Measurements from ENCODE around the gene GPR35.
"Not testable (repeated sequence)": the region's sequence is repeated elsewhere in the genome, so short reads cannot be mapped to it uniquely, and the experiment has no call there.

GPR35 gene

DNA sequence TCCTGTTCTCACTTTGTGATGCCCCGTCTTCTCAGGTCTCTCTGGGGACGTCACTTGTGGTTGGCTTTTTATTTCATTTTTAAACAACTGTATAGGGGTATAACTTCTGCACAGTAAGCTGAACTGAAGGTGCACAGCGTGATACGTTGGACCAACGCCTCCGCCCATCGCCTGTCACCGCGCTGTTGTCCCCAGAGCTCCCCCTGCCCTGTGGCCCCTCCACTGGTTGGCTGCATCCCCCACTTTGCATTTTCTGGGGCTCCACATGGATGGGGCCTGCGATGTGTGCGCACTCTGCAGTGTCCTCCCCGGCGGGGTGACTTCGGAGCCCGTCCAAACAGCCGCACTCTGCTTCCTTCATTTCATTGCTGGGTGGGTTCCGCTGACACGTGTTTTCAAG is 14.3 kb downstream of the GPR35 start:
- no peak for DNase-seq (ENCODE audit: low read depth)

DNA sequence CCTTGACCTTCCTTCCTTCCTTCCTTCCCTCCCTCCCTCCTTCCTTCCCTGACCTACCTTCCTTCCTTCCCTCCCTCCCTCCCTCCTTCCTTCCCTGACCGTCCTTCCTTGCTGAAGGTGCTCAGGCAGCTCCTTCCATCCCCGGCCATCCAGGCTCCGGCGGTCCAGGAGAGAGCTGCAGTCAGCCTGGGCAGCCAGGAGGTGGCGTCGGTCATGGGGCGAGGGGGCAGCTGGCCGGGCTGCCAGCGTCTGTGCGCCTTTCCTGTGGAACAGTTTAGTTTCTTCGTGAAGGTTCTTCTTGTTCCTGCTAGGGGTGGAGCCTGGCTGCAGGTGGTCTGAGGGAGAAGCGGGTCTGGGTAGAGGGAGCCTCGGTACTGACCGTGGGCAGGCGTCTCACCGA is 15.7 kb downstream of the GPR35 start:
- no peak for DNase-seq (ENCODE audit: low read depth)

DNA sequence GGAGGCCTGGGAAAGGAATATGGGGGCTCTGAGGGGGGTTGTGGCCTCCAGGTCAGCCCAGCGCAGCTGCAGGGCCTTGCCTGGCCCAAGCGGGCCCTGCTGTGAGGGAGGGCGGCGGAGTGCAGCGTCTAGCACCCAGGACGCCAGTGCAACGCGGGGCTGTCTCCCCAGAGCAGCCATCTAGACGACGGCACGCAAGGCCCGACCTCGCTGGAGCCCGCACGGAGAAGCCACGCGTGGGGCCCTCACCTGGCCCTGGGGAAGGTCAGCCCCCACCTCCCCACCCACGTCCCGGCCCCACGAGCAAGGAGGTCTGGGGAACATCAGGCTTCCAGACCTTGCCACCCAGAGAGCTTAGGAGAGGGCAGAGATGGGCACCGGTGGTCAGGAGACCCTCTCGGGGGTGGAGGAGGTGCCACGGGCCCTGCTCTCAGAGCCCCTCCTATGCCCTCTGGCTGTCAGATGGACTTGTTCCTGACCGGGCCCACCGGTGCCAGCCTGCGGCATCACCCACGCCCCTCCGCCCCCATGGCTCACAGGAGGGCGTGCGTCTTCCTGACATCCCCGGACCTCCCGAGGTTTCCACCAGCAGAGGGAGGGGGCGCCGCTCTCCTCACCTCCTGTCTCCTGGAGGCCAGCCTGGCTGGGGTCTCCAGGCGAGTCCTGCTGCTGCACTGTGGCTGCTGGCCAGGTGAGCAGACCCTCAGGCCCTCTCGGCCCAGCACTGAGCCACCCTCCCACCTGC is 17.0 kb downstream of the GPR35 start:
- DNase-seq (ENCODE audit: low read depth), result no peak

DNA sequence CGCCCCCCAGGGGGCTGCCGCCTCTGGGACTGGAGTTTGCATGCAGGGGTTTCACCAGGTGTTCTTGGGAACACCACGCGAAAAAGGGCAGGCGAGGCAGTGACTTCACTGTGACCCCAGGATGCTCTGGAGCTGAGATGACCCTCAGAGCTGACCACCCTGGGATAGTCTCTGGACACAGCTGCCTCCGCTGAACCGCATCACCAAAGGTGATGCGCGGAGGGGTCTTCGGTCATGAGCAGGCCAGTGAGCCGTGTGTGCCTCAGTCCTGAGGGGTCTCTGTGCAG is 17.5 kb downstream of the GPR35 start:
- no peak for DNase-seq (ENCODE audit: low read depth)

DNA sequence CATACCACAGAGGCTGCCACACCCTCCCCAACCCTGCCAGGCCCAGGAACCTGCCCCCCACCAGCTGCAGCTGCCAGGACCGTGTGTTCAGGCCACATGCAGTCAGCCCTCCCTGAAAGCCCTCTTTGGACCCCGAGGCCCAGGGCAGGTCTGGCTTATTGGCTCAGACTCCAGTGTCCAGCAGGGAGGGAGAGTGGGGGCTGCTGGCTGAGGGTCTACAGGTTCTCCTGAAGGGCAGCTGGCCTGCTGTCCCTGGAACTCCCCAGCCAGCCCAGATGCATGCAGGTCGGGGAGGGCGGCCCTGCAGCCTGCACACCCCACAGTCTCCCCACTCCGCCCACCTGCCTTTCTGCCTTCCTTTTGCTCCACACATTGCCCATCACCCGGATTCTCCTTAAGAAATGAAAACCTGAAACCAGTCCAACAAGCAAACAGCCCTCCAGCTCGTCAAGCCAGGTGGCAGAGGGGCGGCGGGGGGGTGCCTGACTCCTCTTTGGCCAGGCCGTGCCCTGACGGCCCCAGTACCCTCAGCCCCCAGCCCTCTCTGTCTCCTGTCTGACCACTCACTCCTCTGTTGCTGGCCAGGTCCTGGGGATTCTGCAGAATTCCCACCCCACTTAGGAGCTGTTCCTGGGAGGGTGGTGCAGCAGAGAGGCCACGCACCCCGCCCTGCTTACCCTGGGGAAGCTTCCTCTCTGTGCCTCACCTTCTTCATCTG is 18.0 kb downstream of the GPR35 start:
- no peak for DNase-seq (ENCODE audit: low read depth)

DNA sequence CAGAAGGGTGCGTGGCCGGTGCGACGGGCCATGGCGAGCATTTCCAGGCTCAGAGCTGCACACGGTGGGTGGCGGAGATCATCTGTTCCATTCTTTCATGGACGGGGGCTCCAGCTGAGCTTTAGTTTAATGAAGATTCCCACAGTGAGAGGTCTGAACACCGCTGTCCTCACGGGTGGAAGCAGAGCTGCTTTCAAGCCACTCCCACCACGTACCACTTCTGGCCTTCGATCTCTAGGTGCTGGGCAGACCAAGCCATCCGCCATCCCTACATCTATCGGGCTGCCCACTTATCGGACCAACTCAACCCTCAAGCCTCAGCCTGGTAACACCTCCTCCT is 18.5 kb downstream of the GPR35 start:
- DNase-seq (ENCODE audit: low read depth), result no peak

DNA sequence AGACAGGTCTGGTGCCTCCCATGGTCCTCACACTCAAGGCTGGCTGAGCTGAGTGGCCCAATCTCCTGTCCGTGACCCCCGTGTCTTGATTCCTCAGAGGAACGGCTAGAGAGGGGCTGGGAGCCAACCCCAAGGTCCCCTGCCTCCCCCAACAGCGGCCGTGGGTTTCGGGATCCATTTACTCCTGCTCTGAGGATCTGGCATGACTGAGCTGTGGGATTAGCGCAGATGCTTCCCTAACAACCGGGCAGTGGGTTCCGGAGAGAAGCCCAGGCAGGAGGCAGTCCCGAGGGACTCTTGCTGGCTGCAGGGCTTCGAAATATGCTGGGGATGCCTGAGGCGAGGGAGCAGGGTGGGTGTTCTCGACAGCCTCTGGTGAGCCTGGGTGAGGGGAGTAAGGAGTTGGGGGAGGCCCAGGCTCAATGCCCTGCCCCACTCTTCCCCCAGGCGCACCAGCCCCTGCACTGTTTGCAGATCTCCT is 18.9 kb downstream of the GPR35 start:
- DNase-seq (ENCODE audit: low read depth), result no peak

DNA sequence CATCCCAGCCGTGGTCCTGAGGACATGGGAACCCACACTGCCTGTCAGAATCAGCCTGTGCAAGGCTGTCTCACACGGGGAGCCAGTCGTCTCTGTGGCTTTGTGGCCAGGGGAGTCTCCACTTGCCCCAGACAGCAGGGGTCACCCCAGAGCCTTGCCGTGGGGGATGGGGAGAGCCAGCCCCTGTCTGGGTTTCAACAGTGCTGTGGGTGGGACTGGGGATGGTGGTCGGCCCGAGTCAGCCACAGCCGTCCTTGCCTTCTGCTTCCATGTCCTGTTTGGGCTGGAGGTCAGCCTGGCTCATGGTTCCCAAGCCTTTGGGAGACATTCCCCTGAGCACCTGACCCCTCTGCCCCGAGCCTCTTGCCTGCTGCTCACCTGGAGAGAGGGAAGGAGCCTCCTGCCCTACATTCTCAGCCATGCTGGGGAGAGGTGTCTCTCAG is 19.6 kb downstream of the GPR35 start:
- DNase-seq (ENCODE audit: low read depth), result no peak

DNA sequence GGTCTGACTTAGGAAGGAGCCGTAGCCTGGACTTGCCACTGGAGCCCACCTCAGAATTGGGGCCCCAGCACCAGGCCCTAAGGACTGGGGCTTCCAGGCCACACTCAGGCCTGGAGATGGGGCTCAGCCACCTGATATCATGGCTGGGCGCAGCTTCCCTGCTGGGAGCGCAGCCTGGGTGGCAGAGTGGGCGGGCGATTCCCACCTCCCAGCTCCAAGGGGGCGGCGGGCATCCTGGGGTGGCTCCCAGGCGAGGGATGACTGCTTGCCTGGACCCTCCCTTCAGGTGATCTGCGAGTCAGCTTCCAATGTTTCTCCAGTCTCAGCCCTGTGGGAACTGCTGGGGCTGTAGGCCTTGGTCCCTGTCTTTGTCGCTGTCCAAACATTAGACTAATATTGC is 20.1 kb downstream of the GPR35 start:
- no peak for DNase-seq (ENCODE audit: low read depth)

DNA sequence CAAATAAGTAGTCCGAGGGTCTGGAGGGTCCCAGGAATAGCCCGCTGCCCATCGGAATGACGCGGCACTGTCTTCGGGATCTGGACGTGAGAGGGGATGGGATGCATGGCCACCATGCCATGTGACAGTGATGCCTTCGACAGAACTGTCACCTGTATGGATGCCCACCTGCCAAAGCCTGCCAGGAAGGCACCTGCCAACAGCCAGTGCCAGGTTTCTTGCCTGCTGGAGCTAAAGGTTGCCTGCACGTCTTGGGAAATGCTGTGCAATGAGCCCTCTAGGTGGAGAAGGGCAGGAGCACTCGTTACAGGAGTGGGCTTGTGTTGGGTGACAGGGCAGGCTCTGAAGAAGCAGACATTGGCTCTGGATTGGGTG is 20.5 kb downstream of the GPR35 start:
- DNase-seq (ENCODE audit: low read depth), result no peak

DNA sequence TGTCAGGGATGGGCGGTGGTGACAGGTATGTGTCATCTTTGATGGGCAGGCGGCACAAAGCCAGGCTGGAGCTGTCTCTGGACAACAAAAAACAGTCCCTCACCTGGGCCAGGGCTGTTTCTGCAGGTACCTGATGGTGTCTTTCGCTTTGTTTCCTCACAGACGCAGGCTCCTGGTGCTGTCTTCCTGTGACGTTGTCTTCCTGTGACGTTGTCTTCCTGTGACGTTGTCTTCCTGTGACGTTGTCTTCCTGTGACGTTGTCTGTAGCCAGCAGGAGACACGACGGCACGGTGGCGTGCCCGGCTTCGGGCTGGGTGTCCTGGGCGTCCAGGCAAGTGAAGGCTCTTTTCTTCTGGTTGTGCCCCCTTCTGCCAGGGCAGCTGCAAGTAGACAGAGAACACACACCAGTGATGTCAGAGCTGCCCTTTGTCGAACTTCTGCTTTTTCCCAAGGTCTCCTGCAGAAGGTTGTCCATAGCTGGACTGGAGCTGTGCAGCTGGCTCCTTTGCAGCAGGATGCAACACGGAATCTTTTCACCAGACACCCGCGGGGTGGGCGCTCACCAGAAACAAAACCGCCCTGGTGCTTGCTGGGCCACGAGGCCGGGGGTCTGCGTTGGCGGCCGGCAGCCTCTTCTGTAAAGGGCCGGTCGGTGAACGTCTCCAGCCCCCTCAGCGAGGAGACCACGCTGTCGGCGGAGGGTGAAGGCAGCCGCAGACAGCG is 21.1 kb downstream of the GPR35 start:
- no peak for DNase-seq (ENCODE audit: low read depth)

DNA sequence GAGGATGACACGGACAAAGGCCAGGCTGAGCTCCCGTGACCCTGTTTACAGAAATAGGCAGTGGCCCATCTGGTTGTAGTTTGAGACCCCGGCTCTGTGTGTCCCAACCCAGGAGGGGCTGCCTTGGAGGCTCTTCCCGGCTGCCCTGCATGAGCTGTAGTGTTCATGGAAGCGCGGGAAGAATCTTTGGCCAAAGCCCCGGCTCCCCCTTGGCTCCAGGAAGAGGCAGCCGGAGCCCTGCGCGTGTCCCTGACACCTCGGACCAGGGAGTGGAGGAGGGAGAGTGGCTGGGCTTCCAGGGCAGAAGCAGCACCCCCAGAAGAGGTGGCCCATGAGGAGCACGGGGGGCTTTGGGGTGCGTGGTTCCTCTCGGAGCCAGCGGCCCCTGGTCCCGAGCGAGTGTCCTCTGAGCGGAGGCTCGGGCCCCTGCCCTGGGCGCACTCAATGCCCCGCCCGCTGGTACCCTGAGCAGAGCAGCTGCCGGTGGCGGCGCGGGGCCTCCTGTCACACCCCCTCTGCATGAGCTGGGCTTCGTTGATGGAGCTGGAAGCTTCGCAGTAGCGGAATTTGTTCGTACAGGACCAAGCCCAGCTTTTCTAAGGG is 21.7 kb downstream of the GPR35 start:
- no peak for DNase-seq (ENCODE audit: low read depth)

DNA sequence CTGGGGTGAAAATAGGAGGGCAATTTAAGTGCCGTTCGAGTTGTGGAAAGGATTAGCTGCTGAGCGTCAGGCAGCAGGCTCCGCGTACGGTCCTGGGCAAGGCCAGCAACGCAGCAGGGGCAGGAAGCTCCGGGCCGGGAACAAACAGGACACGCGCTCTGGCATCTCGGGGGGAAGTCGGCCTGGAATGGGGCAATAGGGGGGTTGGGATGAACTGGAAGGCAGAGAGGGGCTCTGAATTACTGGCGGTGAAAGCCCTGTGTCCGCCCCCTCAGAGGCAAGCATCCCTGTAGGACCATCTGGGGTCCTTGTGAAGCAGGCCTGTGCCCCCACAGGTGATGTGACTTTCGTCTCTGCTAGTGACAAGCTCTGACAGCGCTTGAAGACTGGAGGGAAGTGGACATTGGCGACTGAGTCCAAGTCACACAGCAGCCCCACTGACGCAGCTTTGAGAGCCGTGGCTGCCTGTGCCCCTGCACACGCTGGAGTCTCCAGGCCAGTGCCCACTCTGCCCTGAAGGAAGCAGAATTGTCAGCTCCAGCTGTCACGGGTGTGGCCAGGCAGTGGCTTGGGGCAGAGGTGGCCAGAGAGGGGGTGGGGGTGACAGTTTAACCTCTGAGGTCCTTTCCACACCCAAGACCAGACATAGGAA is 22.3 kb downstream of the GPR35 start:
- no peak for DNase-seq (ENCODE audit: low read depth)

DNA sequence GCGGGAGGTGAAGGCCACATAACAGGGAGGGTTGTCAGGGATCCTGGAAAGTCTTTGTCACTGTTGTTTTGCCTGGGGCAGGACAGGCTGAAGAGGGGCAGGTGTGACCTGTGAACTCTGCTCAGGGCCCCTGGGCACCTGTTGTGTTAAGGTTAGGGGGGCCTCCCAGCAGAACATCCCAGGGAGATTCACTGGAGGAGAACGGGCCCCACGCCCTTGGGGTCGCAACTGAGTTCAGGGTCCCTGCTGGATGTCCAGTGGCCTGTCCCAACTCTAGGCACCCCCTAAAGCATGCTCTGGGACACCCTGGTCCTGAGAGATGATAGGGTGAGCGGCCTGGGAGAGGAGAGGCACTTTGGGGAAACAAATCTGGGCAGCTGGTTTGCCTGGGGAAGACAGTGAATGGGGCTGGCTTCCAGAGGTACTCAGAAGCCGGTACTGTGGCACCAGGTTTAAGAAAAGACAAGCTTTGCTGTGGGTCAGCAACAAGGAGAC is 22.9 kb downstream of the GPR35 start:
- no peak for DNase-seq (ENCODE audit: low read depth)

DNA sequence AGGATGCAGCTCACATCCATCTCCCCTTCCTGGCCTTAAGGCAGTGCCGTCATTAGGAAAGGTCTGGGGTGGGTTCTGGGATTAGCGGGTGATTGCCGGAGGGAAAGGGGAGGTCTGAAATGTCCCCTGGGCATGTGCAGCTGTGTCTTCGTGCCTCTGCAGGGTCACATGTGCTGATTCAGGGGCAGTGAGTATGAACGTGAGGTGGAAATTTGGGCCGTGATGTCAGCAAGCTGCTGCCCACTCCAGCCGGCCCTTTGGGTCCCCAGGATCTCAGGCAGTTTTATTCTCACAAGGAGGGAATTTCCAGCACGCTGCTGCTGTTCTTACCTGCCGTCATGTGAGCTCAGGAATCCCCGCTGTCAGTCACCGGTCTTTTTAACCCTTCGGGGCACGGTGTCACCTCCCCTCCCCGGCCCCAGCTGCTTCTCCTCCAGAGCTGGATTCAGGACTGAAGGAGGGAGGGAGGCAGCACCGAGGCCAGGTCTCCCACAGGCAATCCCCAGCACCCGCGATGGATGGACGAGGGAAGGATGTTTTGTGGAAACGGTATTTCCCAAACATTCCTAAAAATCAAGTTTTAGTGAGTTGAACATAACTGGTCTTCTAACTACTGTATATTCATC is 23.5 kb downstream of the GPR35 start:
- no peak for DNase-seq (ENCODE audit: low read depth)

DNA sequence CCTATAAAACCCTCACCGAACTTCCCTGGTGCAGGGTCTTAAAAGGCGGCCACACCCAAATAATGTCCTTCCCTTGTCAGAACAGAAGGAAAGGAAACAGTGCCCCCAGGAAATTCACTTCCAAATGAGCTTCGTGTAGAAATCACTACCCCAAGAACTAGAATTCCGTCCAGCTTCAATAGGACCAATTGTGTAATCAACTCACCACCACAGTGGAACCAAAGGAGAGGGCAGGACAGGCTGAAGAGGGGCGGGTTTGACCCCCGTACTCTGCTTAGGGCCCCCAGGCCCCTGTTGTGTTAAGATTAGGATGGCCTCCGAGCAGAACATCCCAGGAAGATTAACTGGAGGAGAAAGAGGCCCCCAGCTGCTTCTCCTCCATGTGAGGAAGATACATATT is 24.1 kb downstream of the GPR35 start:
- no peak for DNase-seq (ENCODE audit: low read depth)

DNA sequence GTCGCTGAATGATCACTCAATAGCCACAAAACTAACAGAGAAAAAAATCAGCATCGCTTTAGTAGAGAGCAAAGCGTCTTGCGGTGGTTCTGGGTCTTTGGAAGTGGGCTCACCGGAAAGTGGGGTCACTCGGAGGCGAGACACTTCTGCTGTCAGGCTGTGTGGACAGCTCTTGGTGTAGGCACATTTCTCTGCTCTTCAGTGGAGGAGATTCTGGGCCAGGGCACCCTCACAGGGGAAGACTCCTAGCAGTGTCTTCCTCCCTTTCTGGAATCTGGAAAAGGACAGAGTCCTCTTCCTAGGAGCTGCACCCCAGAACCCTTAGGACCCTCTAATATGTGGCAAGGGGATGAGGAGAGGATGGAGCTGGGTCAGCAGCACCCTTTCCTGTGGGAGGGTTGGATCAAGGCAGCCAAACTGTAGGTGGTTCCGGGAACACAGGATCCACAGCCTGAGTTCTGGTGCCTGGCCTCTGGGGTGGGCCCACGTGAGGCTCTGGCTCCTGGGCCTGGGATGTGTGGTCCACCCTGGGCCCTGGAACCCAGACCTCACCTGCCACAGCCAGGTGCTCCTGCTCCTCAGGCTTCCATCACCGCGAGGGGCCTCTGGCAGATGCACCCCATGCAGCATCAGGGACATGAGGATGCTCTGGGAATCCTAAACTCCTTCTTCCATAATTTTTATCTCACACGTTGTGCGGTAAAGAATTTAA is 25.1 kb downstream of the GPR35 start:
- DNase-seq (ENCODE audit: low read depth), result no peak

DNA sequence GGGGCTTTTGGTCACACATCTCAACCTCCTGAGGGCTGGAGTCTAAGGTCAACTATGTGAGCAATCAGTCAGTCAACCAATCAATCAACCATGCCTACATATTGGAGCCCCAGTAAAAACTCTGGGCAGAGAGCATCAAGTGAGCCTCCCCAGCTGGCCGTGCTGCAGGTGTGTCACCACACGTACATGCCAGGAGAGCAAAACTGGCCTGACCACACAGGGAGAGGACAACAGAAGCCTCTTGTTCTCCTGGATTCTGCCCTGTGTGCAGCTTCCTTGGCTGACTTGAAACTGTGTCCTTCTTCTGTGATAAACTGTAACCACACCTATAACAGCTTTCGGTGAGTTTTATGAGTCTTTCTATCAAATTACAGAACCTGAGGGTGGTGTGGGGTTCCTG is 25.9 kb downstream of the GPR35 start:
- DNase-seq (ENCODE audit: low read depth), result no peak

DNA sequence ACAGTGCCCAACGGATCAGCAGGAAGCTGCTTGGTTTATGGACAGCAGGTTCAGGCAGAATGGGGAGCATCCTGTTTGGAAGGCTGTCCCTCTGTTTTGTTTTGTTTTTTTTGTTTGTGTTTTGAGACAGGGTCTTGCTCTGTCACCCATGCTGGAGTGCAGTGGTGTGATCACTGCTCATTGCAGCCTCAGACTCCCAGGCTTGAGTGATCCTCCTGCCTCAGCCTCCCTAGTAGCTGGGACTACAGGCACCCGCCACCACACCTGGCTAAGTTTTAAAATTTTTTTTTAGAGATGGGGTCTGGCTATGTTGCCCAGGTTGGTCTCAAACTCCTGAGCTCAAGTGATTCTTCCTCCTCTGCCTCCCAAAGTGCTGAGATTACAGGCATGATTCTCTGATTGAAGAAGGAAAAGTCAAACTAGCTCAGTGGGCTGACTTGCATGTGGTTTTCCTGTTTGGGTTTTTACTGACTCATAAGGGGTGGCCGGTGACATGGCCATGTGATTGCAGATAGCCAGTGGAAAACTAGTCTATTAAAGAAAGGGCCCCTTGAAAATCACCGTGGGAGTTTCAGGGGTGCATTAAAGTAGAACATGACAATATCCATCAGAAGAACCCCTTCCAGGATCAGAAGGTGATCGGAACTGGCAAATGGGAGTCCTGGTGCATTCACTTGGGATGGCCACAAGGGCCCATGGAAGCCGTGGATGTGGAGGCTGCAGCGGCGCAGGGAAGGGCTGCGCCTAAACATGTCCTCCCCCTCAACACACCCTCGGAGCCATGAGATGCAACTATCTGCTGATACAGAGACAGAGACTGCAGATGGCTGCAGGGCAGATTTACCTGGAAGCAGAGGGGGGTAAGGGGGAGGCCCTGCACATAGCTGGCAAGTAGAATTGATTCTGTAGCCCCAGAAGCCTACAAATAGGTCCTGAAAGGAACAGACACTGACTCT is 30.9 kb downstream of the GPR35 start:
- DNase-seq (ENCODE audit: low read depth), result no peak

DNA sequence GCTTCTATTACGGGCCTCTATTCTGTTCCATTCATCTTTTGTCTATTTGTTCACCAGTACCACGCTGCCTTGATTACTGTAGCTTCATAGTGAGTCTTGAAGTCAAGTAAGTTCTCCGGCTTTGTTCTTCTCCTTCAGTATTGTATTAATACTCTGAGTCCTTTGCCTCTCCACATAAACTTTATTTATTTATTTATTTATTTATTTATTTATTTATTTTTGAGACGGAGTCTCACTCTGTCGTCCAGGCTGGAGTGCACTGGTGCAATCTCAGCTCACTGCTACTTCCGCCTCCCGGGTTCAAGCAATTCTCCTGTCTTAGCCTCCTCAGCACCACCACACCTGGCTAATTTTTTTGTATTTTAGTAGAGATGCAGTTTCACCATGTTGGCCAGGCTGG is 34.6 kb downstream of the GPR35 start:
- not testable (repeated sequence) for DNase-seq (ENCODE audit: low read depth)
